ENCODE data around the gene CNTNAP2. TPM values are rescaled to one million over a fixed set of nuclear protein-coding genes. Genes with fewer than 3 reads are reported as not detected.

Gene CNTNAP2
- total RNA-seq, 6 experiments from 2014 or later: 0.07 to 0.13 (median 0.12) TPM; not detected in 3

DNA sequence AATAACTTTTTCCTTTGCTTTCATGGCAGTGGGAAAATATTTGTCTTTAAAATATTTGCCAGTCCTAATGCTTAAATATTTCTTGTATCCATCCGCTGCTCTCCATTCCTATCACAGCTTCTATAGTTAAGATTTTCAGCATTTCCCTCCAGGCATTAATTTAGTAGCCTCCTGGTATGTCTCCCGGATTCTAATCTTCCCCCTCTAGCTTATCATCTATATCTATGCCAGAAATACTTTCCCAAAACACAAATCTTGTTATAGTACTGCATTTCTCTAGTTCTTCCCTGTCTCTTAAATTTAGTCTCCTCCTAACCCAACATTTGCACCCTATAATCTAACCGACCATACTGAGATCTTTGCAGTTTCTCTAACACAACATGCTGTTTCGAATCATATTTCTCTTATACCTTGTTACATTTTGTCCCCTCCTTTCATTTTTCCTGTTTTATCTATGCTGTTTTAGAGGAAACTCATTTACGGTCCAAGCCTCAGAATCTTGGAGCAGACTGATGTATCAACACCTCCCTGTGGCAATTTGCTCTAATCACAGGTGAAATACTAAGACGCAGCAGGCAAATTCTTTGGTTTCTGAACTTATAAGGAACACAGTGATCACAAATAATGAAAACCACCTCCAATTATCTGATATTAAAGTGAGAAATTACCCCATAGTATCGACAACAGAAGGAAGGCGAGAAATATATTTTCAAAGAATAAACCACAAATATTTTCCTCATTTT is 10.3 kb downstream of the CNTNAP2 start:
- H3K27me3 Mint-ChIP-seq (ENCODE audit: insufficient read depth): no peaks in the 10 kb centered on the region
- TF ChIP-seq, protein P1, sequence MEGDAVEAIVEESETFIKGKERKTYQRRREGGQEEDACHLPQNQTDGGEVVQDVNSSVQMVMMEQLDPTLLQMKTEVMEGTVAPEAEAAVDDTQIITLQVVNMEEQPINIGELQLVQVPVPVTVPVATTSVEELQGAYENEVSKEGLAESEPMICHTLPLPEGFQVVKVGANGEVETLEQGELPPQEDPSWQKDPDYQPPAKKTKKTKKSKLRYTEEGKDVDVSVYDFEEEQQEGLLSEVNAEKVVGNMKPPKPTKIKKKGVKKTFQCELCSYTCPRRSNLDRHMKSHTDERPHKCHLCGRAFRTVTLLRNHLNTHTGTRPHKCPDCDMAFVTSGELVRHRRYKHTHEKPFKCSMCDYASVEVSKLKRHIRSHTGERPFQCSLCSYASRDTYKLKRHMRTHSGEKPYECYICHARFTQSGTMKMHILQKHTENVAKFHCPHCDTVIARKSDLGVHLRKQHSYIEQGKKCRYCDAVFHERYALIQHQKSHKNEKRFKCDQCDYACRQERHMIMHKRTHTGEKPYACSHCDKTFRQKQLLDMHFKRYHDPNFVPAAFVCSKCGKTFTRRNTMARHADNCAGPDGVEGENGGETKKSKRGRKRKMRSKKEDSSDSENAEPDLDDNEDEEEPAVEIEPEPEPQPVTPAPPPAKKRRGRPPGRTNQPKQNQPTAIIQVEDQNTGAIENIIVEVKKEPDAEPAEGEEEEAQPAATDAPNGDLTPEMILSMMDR (IDR thresholded peaks at IDR 0.05): no peak

DNA sequence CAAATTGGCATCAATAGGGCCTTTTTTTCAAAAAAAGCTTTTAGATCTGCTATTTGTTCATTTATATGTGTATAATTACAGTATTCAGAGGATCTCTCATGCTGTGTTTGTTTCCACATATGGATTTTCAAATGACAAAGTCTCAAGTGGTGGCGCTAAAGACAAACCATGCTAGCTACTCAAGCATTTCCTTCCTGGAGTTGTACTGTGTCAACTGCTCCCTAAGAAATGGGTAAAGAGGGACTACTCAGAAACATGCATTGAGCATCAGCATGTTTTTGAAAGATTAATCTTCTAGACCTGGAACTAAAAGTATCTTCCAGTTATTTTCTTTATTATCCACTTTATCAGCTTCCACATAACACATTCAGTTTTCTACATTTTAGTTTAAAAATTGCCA is 12.7 kb downstream of the CNTNAP2 start:
- H3K9me3 Mint-ChIP-seq: peaks cover 20% of the 10 kb centered on the region
- H3K4me3 Mint-ChIP-seq: no peak overlapping the region
- no peak overlapping the region for H3K27ac Mint-ChIP-seq
- H3K27me3 Mint-ChIP-seq (ENCODE audit: insufficient read depth): no peaks in the 10 kb centered on the region
- TF ChIP-seq, protein P1 (IDR thresholded peaks at IDR 0.05): no peak
- no peaks in the 10 kb centered on the region for H3K36me3 Mint-ChIP-seq (ENCODE audit: low read depth)
- H3K4me1 Mint-ChIP-seq (ENCODE audit: low read depth): no peaks in the 10 kb centered on the region
- no peak for DNase-seq

More for the DNA sequence above, 10.3 kb downstream of the CNTNAP2 start:
- Mint-ChIP-seq H3K4me3 (no peak overlapping the region), H3K36me3 (ENCODE audit: low read depth) (no peaks in the 10 kb centered on the region), H3K9me3 (peaks cover 18% of the 10 kb centered on the region), H3K4me1 (ENCODE audit: low read depth) (no peaks in the 10 kb centered on the region), H3K27ac (no peak overlapping the region)
- DNase-seq: no peak

DNA sequence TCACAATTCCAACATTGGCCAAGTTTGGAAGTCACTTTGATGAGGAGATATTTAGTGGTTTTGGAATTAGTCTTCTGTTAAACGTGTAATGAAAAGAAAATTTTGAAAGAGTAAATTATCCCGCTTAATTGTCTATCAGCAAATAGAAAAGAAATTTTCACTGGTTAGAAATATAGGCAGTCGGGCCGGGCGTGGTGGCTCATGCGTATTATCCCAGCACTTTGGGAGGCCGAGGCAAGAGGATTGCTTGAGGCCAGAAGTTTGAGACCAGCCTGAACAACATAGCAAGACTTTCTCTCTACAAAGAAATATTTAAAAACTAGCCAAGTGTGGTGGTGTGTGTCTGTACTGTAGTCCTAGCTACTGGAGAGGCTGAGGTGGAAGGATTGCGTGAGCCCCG is 13.4 kb downstream of the CNTNAP2 start:
- DNase-seq: no peak
- Mint-ChIP-seq H3K4me3 (no peak overlapping the region), H3K27ac (no peak overlapping the region), H3K36me3 (ENCODE audit: low read depth) (no peaks in the 10 kb centered on the region), H3K4me1 (ENCODE audit: low read depth) (no peaks in the 10 kb centered on the region), H3K27me3 (ENCODE audit: insufficient read depth) (no peaks in the 10 kb centered on the region), H3K9me3 (peaks cover 20% of the 10 kb centered on the region)
- TF ChIP-seq, protein P1 (IDR thresholded peaks at IDR 0.05): no peak

DNA sequence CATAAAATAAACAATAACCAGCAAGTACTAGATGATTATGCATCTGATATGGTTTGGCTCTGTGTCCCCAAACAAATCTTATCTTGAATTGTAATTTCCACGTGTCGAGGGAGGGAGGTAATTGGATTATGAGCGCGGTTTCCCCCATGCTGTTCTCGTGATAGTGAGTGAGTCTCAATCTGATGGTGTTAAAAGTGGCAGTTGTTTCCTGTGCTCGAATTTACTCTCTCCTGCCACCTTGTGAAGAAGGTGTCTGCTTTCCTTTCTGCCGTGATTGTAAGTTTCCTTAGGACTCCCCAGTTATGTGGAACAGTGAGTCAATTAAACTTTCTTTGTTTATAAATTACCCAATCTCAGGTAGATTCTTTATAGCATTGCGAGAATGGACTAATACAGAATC is 15.1 kb downstream of the CNTNAP2 start:
- H3K27ac Mint-ChIP-seq: no peak overlapping the region
- H3K4me1 Mint-ChIP-seq (ENCODE audit: low read depth): no peaks in the 10 kb centered on the region
- H3K9me3 Mint-ChIP-seq: peaks cover 20% of the 10 kb centered on the region
- no peak for DNase-seq
- TF ChIP-seq, protein P1 (IDR thresholded peaks at IDR 0.05): no peak
- H3K4me3 Mint-ChIP-seq: no peak overlapping the region
- no peaks in the 10 kb centered on the region for H3K27me3 Mint-ChIP-seq (ENCODE audit: insufficient read depth)
- no peaks in the 10 kb centered on the region for H3K36me3 Mint-ChIP-seq (ENCODE audit: low read depth)

DNA sequence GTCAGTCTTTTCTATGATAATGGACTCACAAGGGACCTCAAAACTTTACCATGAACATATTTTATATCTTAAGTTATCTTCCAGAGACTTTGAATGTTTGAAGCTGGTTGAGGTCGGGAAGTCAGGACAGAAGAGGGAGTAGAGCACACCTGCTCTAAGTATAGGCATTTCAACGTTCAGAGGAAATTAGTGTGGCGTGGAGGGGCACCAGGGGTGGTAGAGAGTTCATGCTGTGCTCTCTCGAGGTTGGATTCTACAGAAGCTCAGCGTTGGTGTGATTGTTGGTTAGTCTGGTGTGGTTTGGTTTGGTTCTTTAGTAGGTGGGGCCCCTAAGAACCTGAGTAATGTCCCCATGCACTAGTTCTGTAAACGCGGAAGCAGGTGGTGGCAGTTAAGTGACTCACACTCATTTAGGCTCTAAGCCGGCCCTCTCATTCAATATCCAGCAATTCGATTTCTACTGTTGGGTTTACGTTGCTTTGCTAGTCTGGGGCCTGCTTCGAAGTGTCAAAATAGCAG is 19.8 kb downstream of the CNTNAP2 start:
- no peak for DNase-seq
- TF ChIP-seq, protein P1 (IDR thresholded peaks at IDR 0.05): no peak
- H3K9me3 Mint-ChIP-seq: peaks cover 13% of the 10 kb centered on the region
- no peaks in the 10 kb centered on the region for H3K36me3 Mint-ChIP-seq (ENCODE audit: low read depth)
- H3K27me3 Mint-ChIP-seq (ENCODE audit: insufficient read depth): no peaks in the 10 kb centered on the region
- no peak overlapping the region for H3K4me3 Mint-ChIP-seq
- H3K27ac Mint-ChIP-seq: no peak overlapping the region
- no peaks in the 10 kb centered on the region for H3K4me1 Mint-ChIP-seq (ENCODE audit: low read depth)

Measured in HFFc6 (cell line).